Neutrophil (primary cell): Measurements from ENCODE around the gene IFI16.
"Not testable (repeated sequence)": the region's sequence is repeated elsewhere in the genome, so short reads cannot be mapped to it uniquely, and the experiment has no call there.

Experiments used
- H3K27ac ChIP-seq: fragments of 200-600 bp; sonication (generic); 2 replicates; pipeline ENCODE4 v1.5.1; 2016; ENCODE audit warnings: mild to moderate bottlenecking, moderate library complexity
- H3K27me3 ChIP-seq: fragments of 200-600 bp; sonication (generic); 2 replicates; pipeline ENCODE4 v1.6.0; 2016; ENCODE audit warnings: mild to moderate bottlenecking
- H3K36me3 ChIP-seq: fragments of 200-600 bp; sonication (generic); 2 replicates; pipeline ENCODE4 v1.5.1; 2017
- H3K4me1 ChIP-seq, 2 experiments: fragments of 200-600 bp in 1 of 2; sonication (generic) in 1 of 2; 1 replicate in 1 of 2; 2 replicates in 1 of 2; pipeline versions ENCODE4 v1.5.1 to v1.6.1; 2013 to 2016; ENCODE audit warnings: low read depth in 1 of 2, low read length in 1 of 2, mild to moderate bottlenecking in 1 of 2, moderate library complexity in 1 of 2; ENCODE audit not compliant: control insufficient read depth in 1 of 2, insufficient read depth in 1 of 2
- H3K4me3 ChIP-seq, 2 experiments: fragments of 200-600 bp in 1 of 2; sonication (generic) in 1 of 2; 1 replicate in 1 of 2; 2 replicates in 1 of 2; pipeline ENCODE4 v1.5.1; 2013 to 2016; ENCODE audit warnings: low read depth in 1 of 2, low read length in 1 of 2, mild to moderate bottlenecking in 1 of 2, moderate library complexity in 1 of 2
- H3K9me3 ChIP-seq: fragments of 200-600 bp; sonication (generic); 2 replicates; pipeline ENCODE4 v1.5.1; 2016
- CTCF ChIP-seq: fragments of 200-600 bp; sonication (generic); IDR thresholded peaks from 2 replicates; pipeline ENCODE4 v1.5.1; 2016; ENCODE audit warnings: antibody characterized with exemption

Gene IFI16

GRCh38 chr1:158999316-159000069 is 10.2 kb upstream of the IFI16 start:
- Histone ChIP-seq H3K27me3 (no peaks in the 10 kb centered on the region), H3K4me1 (peaks cover 7 to 10% of the 10 kb centered on the region in 2 experiments), H3K27ac (no peak overlapping the region), H3K4me3 (no peak overlapping the region), H3K9me3 (no peaks in the 10 kb centered on the region), H3K36me3 (no peaks in the 10 kb centered on the region)
- no peak for TF ChIP-seq CTCF

DNA sequence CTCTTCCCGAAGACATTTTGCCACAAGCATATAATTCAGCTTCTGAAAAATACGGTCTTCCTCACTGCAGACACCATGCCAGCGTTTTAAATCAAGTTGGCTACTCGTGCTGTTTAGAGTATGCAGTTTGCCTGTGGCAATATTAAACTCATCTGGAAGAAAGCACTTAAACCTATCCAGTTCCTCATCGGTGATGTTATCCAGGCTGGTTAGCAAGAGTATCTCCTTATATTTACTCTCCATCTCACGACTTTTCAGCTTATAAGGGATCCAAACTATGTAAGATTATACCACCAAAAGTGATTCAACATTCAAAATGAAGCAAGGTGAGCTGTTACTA is 9.7 kb upstream of the IFI16 start:
- Histone ChIP-seq H3K4me3 (no peak overlapping the region), H3K27me3 (no peaks in the 10 kb centered on the region), H3K4me1 (peaks cover 7 to 10% of the 10 kb centered on the region in 2 experiments), H3K36me3 (no peaks in the 10 kb centered on the region), H3K9me3 (no peaks in the 10 kb centered on the region), H3K27ac (no peak overlapping the region)
- no peak for TF ChIP-seq CTCF

DNA sequence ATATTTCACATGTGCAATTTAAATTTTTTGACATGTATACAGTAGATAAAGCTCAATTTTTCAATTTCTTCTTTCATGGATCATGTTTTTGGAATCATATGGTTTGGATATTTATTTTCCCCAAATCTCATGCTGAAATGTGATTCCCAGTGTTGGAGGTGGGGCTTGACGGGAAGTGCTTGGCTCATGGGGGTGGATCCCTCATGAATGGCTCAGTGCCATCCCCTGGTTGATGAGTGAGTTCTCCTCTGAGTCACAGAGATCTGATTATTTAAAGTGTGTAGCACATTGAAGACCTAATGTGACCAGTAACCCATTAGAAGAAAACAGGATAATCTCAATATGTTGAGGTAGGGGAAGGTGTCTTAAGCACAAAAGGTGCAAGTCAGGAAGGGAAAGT is 9.1 kb upstream of the IFI16 start:
- Histone ChIP-seq H3K9me3 (no peaks in the 10 kb centered on the region), H3K27ac (no peak overlapping the region), H3K4me3 (no peak overlapping the region), H3K36me3 (no peaks in the 10 kb centered on the region), H3K4me1 (peaks cover 9 to 10% of the 10 kb centered on the region in 2 experiments), H3K27me3 (no peaks in the 10 kb centered on the region)
- TF ChIP-seq CTCF, result no peak

- Histone ChIP-seq H3K4me1 (peaks cover 43 to 48% of the 10 kb centered on the region in 2 experiments), H3K36me3 (no peaks in the 10 kb centered on the region)
- TF ChIP-seq CTCF, result no peak
These were observed 4.5 kb upstream of the IFI16 start for GRCh38 chr1:159005161-159005560.

GRCh38 chr1:159005676-159006075 is 4.0 kb upstream of the IFI16 start:
- TF ChIP-seq CTCF, result no peak
- Histone ChIP-seq H3K36me3 (no peaks in the 10 kb centered on the region), H3K9me3 (no peaks in the 10 kb centered on the region), H3K4me1 (peaks cover 43 to 49% of the 10 kb centered on the region in 2 experiments), H3K4me3 (no peak overlapping the region), H3K27ac (peak overlapping the region; percentile 38), H3K27me3 (no peaks in the 10 kb centered on the region)

More at GRCh38 chr1:159005161-159005560, 4.5 kb upstream of the IFI16 start:
- Histone ChIP-seq H3K27ac (peak overlapping the region; percentile 38), H3K9me3 (no peaks in the 10 kb centered on the region), H3K4me3 (no peak overlapping the region), H3K27me3 (no peaks in the 10 kb centered on the region)

DNA sequence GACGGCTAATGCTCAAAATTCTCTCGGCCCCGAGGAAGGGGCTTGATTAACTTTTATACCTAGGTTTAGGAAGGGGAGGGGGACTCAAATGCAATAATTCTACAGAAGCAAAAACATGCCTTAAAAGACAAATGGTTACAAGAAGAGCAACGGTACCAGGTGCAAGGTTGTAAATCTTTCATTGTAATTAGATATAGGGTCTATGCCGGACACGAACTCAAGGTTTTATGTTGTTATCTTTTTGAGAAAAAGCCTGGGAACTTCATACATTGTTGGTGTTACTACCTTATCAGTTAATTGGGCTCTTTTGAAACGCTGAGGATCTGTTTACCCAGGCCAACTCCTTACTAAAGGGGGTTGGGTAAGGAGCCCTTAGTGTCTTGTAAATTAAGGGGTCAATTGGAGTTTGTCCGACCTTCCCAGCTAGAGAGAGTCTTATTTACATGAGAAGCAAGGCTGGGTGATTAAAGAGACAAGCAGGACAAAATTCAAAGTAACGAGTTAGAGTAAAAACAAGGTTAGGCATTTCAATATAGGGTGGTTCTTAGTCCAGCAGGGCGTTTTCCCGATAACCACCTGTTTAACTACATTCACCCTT is 3.4 kb upstream of the IFI16 start:
- not testable (repeated sequence) for H3K27me3 ChIP-seq, H3K36me3 ChIP-seq, H3K9me3 ChIP-seq, H3K4me3 ChIP-seq
- H3K27ac ChIP-seq, result peak overlapping the region; percentile 38
- H3K4me1 ChIP-seq, result peaks cover 43 to 53% of the 10 kb centered on the region in 2 experiments
